LoVo (cell line): ENCODE results near the gene CCDC177.

ENCODE experiments used
- DNase-seq: peaks from one replicate; pipeline ENCODE4 v3.0.0-alpha.2; 2016; ENCODE audit warnings: low spot score

The CCDC177 gene

DNA sequence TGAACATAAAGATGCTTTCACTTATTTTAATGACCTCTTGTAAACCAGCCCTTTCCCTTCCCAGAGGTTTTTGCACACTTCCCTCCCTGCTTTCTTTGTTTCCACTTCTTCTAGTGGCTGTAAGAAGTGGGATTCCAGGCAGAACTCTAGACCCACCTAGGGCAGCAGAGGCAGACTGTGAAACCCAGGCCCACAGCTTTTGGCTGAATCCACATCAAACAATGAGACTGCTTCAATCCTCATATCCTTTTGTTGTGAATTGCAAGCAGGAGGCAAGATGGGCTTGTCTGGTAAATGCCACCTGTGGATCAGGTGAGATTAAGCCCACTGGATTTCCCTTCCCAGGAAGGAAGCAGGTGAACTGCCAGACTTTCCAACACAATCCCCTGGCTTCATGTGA lies 12.8 kb downstream of the CCDC177 start:
- DNase-seq = no peak

DNA sequence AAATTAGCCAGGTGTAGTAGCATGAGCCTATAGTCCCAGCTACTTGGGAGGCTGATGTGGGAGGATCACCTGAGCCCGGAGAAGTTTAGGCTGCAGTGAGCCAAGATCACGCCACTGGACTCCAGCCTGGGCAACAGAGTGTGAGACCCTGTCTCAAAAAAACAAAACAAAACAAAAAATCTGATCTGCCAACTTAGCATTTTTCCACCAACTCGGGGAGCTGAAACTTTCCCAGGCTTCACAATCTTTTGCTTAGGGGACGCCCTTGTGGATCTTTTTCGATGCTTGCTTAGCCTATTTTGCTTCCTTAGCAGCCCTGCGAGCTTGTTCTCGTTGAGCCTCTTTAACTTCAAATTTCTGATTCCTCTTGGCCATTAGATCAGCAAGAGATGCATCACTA lies 13.8 kb downstream of the CCDC177 start:
- DNase-seq = no peak

DNA sequence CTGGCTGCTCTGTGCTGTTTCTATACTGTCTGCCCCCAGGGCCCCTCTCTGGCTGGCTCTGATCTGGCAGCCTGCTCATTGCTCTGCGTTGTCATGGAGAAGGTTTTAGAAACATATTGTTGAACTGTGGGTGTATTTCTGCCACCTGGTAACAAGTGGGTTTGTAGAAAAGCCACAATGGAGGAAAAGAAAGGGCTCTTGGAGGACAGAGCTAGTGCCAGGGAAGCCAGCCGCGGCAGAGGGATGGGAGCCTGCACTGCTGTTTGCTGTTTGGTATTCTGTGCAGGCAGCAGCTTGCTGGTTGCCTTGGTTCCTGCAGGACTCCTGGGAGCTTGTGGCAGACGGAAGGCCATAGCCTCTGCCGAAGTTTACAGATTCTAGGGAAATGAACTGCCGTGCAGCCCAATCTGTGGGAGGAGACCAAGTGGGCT lies 15.1 kb downstream of the CCDC177 start:
- DNase-seq = no peak

DNA sequence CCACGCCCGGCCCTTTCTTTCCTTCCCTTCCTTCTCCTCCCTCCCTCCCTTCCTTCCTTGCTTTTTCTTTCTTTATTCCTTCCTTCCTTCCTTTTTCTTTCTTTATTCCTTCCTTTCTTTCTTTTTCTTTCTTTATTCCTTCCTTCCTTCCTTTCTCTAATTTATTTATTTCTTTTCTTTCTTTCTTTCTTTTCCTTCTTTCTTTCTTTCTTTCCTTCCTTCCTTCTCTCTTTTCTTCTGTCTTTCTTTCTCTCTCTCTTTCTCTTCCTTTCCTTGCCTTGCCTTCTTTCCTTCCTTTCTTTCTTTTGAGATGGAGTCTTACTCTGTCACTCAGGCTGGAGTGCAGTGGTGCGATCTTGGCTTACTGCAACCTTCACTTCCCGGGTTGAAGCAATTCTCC lies 15.9 kb downstream of the CCDC177 start:
- no peak for DNase-seq

DNA sequence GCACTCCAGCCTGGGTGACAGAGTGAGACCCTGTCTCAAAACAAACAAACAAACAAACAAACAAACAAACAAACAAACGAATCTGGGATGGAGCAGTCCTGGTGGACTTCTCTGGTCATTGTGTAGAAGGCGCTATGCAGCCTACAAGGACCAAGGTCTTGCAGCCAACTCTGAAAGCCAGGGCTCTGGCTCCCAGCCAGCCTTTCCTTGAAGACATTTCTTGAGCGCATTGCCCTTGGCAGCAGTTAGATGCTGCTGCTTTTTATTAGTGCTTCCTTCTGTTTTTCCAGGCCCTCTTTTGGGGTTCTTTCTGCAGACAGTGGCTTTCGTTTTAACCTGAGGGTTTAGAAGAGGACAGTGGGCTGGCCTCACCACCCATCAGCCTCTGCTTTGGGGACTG lies 20.2 kb downstream of the CCDC177 start:
- DNase-seq = no peak

DNA sequence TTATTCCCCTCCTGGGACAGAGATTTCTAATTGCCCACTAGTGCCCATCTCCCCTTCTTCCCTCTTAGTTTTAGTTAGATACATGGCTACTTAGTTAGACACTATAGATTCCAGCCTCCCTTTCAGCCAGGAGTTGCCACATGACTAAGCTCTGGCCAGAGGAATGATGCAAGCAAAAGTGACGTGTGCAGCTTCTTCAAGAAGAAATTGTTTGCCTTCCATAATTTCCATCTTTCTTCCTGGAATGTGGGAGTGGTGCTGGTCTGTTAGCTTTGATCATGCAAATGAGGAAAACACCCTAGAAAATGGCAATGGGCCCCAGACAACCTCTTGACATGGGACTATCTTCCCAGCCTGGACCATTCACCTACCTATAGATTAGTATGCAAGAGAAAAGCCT lies 21.4 kb downstream of the CCDC177 start:
- no peak for DNase-seq

DNA sequence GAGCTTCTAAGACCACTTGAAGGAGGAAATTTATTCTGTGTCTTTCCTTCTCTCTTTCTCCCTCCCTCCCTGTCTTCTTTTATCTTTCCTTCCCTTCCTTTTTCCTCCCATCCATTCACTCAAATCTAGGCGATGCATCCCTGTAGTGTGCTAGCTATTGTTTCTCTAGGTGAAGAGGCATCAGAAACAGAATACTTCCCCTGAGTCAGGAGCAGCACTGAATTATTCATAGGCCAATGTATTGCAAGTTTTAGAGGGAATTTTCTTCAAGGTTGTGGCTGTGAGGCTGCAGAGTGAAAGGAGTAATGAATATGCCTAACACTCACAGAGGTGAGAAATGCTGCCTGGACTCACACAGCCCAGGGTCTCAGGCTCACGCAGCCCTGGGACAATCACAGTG lies 23.2 kb downstream of the CCDC177 start:
- DNase-seq = no peak

DNA sequence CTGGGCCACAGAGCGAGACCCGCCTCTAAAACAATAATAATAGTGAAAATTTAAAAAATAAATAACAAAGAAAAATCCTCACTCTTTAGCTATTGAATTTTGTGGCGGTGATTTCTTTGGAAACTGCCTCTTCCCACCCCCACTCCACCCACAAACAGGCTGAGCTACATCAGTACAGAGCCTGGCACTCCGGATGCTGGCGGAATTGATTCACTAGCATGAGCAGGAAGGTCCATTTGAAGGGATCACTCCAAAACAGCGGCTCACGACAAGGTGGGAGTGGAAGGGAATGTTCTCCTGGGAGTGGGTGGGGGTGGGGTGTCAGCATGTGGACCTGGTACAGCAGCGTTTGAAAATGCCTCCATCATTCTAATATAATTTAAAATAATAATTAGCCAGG lies 26.1 kb downstream of the CCDC177 start:
- no peak for DNase-seq

DNA sequence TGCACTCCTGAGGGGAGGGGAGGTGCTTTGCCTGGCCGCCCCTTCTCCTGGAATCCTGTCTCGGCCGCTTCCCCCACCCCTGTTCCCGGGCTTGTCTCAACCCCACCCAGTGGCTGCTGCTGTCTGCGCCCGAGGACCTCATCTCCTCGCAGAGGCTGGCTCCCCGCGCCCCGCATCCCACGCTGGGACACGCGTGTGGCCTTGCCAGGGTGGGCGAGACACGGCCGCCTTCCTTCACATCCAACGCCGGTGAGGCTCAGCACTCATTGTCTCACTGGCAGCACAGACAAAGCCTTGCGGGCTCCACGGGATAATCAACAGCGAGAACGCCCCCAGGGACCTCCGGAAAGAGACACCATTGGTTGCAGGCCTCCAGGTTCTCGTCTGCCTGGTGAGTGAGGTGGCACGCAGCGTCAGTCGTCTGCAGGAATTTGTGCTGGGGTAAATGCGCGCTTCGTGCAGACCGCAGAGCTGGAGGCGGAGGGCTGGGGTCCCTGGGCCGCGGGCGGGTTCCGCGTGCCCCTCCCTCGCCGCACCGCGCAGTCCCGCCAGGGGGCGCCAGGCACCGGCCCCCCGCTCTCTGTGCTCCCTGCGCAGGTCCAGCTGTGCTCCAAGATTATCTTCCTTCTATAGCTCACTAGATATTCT lies 26.8 kb downstream of the CCDC177 start:
- no peak for DNase-seq

DNA sequence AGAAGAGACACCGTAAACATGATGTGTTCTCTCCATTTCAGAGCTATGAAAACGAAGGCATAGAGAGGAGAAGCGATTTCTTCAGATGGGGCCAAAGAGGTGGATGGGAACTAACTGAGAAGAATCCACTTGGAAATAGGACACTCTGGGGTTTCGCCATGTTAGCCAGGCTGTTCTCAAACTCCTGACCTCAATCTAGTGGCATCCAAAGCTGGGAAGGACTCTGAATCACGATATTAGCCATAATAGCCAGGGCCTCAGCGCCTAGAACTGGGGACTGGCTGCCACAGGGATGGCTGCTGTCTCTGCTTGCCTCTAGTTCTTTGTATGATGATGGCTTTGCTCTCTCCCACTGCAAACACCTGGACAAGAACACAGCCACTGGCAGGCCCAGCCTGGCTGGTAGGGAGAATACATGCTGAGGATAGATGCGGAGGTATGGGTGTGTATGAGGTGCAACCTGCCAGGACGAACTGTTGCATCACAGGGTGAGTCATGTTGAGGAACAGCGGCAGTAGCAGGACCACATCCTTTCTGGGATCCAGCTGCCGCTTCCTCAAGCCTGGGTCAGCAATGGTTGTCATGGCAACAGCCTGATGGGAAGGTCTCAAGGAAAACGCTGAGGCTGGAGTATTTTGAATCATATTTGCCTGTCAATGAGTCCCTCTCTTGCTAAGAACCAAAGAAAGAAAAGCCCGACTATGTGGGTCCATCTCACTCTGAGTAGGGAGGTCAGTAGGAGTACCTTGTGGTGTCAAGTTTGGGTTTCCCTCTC lies 31.1 kb downstream of the CCDC177 start:
- peak; percentile 59 for DNase-seq

DNA sequence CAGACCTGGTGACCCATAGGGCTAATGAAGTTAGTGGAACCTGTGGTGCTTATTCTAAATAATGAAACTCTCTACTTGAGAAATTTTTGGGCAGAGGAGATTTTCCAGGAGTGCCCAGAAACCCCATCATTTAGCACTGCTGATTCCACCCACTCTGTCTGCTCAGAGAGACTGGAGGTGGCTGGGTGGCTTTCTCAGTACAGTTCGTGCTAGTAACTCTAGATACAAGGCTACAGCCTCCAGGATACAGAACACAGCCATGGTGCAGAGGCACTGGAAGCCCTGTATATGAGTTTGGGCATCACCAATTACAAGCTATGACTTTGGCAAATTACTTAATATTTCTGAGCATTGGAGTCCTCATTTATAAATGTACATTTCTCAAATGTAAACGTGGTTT lies 32.4 kb downstream of the CCDC177 start:
- no peak for DNase-seq

DNA sequence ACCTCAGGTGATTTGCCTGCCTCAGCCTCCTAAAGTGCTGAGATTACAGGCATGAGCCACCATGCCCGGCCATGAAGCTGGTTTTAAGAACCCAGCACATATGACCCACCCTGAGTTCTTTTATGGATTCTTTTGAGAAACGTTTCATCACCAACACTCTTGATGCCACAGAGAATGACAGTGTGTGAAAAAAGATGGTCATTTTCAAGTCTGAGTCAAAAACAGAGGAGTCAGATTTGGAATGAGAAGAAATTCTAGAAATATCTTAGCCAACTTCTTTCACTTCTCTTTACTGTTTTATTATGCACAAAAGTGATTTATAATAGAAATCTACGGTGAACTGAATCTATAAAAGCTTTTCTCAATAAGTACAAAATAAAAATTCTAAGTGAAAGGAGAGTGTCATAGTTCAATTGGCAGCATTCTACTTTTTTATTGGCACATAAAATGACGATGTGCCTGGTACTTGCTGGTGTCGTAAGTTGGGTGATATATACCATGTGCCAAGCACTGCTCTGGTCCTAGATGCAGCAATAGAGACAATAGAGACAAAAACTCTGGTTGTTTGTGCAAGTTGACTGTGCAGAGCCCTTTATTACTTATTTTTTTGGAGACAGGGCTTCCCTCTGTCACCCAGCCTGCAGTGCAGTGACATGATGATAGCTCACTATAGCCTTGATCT lies 33.9 kb downstream of the CCDC177 start:
- no peak for DNase-seq

DNA sequence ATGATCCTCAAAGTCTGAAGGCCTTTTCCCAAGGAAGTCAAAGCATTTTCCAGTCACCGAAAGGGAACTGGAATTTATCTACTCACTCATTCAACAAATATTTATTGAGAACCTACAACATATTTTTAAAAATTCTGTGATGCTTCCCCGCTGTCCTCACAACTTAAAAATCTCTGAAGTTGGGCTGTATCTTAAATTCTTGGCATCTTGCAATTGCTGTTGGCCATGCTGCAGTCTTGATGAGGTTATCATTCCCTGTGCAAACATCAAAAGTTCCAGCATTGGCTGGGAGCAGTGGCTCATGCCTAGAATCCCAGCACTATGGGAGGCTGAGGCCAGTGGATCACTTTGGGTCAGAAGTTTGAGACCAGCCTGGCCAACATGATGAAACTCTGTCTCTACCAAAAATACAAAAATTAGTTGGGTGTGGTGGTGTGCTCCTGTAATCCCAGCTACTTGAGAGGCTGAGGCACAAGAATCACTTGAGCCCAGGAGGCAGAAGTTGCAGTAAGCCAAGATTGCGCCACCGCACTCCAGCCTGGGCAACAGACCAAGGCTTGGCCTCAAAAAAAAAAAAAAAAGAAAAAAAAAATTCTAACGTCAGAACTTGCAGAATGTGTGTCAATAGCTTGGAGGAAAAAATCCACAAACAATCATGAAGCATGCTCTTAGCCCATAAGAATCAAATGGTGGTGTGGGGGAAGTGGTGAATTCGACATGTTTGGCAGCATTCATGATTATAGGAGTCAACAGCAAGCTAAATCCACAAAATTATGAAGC lies 34.9 kb downstream of the CCDC177 start:
- no peak for DNase-seq

DNA sequence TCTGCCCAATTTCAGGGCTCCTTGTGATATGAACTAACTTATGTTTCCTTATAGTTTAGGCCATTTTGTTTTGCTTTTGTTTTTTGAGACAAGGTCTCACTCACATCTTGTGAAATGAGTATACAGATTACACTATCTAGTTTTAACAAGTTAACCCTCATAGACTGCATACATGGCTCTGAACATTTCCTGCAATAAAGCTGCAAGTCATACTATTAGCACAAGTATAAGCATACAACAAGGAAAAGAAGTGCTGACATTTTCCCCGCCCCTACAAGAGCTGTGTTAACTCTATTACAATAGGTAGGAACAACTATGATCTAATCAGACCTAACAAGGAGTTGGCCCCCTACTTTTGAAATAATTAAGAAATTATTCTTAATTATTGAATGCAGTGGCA lies 35.9 kb downstream of the CCDC177 start:
- no peak for DNase-seq

DNA sequence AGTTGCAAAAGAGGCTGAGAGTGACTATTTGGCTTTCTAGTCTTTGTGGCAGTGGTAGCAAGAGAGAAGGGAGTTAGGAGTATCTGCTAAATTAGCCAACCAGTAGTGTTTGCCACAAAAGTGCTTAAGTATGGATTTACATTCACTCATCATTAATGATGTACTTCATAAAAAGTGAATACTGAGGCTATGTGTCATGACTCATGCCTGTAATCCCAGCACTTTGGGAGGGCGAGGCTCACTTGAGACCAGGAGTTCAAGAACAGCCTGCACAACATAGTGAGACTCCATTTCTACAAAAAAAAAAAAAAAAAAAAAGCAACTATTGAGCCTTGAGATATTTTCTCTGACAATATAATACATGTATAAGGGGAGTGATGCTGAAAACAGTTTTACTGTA lies 36.8 kb downstream of the CCDC177 start:
- no peak for DNase-seq

DNA sequence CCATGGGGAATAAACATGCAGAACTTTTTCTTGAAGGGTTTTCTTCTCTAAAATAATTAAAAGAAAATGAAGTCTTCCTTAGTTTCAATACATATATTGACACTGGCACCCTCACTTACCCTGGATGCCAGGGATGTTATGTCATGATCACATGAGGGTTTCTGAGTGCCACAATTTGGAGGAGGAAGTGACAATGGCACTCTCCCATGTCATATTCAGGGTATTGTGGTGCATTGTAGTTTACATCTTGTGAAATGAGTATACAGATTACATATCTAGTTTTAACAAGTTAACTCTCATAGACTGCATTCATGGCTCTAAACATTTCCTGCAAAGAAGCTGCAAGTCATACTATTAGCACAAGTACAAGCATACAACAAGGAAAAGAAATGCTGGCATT lies 37.7 kb downstream of the CCDC177 start:
- no peak for DNase-seq

DNA sequence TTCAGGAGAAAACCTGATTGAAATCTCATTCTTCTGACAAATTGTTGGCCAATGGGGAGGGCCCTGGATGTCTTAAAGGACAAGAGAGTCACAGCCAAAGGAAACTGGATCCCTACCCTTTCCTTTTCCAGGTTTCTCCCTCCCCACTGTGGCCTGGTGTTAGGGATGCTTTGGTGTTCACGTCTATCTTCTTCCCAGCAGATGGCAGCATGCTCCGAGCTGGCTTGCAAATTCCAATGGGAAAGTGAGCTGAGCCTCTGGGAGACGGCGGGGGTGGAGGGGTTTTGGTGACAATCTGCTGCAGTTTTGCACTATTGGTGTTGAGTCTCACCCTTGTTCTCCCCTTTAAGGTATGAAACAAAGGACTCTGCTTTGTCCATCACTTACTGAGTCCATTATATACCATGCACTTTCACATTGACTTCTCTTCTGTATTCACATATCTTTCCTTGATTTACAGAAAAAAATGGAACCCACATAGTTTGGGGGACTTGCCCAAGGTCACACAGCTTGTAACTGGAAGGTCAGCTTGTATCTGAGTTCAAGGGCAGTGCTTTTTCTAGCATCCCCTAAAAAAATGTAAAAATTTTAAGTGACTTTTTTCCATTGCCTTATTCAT lies 39.3 kb downstream of the CCDC177 start:
- DNase-seq = peak; percentile 49

DNA sequence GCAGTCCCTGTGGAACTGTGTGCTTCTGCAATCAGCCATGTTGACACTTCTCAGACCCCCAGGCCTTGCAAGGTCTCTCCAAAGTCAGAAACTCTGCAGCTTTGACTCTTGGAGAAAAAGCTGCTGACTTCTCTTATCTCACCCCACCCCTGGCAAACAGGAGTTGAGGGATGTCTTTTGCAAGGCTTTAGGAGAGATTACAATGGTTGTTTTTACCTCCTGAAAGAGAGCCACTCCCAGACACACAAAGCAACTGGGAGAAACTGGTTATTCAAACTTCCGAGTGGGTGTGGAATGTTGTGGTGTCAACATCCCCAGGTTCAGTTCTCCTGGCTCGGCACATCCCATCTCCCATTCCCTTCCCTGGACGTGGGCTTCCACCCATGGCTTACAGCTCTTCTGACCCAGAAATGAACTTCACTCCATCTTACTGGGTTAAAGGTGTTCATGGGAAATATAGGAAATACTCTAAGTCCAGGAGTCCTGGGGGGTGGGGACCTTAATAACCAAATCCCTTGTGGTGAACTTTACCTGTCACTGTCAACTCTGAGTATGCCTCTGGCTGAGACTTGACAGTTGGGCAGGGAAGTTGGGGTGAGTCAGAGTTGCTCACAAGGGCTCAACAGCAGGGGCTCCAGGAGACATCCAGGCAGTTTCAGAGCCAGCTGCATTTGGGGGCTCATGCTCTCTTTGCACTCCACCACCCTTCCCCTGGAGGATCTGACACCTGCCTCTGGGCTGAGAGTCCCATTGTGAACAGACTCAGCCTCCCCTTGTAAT lies 41.9 kb downstream of the CCDC177 start:
- no peak for DNase-seq

DNA sequence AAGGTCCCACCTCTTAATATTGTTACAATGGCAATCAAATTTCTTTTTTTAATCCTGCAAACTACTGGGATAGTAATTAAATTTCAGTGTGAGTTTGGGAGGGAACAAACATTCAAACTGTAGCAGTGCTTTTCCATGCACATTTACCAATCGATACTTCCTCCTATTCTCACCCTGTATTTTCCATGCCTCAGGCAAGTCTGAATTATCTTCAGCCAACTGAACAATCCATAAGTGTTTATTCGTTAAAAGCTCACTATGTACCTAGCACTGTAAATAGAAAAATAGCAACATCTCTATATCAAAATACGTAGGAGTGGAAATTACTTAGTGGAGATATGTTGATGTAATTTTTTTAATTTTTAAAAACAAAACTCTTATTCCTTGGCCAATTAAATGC lies 43.5 kb downstream of the CCDC177 start:
- DNase-seq = no peak

DNA sequence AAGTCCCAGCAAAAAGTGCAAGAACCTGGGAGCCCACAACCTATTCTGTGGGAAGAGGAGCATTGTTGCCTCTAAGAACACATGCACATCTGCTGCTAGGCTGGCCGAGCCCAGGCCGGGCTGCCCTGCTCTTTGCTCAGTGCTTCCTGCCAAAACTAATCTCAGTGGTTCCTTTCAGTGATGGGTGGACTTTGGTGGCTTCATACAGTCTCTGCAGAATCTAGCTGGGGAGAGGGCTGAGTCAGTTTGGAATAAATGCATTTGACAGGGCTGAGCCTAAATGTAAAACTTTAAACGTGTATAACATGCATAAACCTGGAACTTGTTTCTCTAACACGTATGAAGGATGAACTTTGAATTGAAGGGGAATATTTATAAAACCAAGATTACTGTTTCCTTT lies 44.6 kb downstream of the CCDC177 start:
- DNase-seq = no peak

DNA sequence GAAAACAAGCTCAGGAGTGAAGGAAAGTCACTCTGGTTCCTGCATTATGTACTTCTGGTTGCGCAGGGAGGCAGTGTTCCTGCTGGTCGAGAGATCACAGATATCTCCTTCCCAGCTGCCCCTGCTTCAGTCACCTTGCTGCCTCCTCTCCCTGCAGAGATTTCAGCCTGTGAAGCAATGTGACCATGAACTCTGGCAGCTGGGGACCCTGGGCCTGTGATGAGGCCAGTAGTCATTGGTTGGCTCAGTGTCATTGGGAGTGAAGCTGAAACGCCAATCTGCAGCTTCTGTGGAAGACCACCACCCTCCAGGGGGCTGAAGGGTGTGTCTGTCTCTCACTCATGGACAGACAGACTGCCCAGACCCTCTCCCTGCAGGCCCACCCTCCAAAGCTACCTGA lies 45.1 kb downstream of the CCDC177 start:
- no peak for DNase-seq
